IMR-90 (cell line): ENCODE measurements around the gene D2HGDH. TPM values are rescaled to one million over a fixed set of nuclear protein-coding genes. Genes with fewer than 3 reads are reported as not detected.

Experiments
- ATAC-seq: fragments of 200-7000 bp; cut with Tn5 transposase; 2 replicates; pipeline ENCODE4 v1.9.1; 2020; ENCODE audit warnings: low read depth, mild to moderate bottlenecking, moderate library complexity
- BruUV-seq: library from RNA; stranded (reverse); fragments of 400-500 nt; replicated peaks from 2 replicates; lab custom pipeline; 2021; lab: Mats Ljungman, UMichigan
- CTCF ChIA-PET: fragments of 300-600 bp; formaldehyde crosslinking; extraction: SDS; loops from one replicate; lab custom pipeline; 2021; ENCODE audit warnings: antibody characterized with exemption; lab: Yijun Ruan, JAX
- POLR2A ChIA-PET: fragments of 300-600 bp; sonication (Branson Sonifier 250); formaldehyde crosslinking; loops from one replicate; lab custom pipeline; 2022; ENCODE audit warnings: antibody characterized with exemption; ENCODE audit not compliant: unreplicated experiment; lab: Charles Lee
- DNase-seq: peaks from one replicate; pipeline ENCODE4 v3.0.0; 2013
- H2AFZ ChIP-seq: replicated peaks from 2 replicates; pipeline ENCODE3; 2013; ENCODE audit warnings: low read length, mild to moderate bottlenecking; ENCODE audit not compliant: poor library complexity
- H2AK5ac ChIP-seq: 2 replicates; pipeline ENCODE4 v1.6.1; 2013; ENCODE audit warnings: low read depth, low read length, inconsistent platforms
- H2AK9ac ChIP-seq: replicated peaks from 2 replicates; pipeline ENCODE3; 2013; ENCODE audit warnings: mild to moderate bottlenecking, low read depth, low read length, moderate library complexity; ENCODE audit not compliant: poor library complexity
- H2BK120ac ChIP-seq: 2 replicates; pipeline ENCODE4 v1.6.1; 2013; ENCODE audit warnings: low read depth, low read length, inconsistent platforms
- H2BK15ac ChIP-seq: 3 replicates; pipeline ENCODE4 v1.6.1; 2013; ENCODE audit warnings: low read depth, low read length, inconsistent platforms
- H2BK20ac ChIP-seq: 2 replicates; pipeline ENCODE4 v1.6.1; 2013; ENCODE audit warnings: low read depth, mild to moderate bottlenecking, inconsistent platforms, low read length, moderate library complexity
- H2BK5ac ChIP-seq: 2 replicates; pipeline ENCODE4 v1.6.1; 2013; ENCODE audit warnings: mild to moderate bottlenecking, low read depth, low read length, inconsistent platforms; ENCODE audit not compliant: poor library complexity, severe bottlenecking
- H3K14ac ChIP-seq: replicated peaks from 2 replicates; pipeline ENCODE4 v1.6.1; 2013; ENCODE audit warnings: low read depth, low read length, inconsistent platforms
- H3K18ac ChIP-seq: 2 replicates; pipeline ENCODE4 v1.6.1; 2013; ENCODE audit warnings: low read depth, low read length, control low read depth
- H3K23ac ChIP-seq: 2 replicates; pipeline ENCODE4 v1.6.1; 2013; ENCODE audit warnings: low read depth, low read length, inconsistent platforms
- H3K27ac ChIP-seq: 2 replicates; pipeline ENCODE4 v1.5.1; 2013; ENCODE audit warnings: mild to moderate bottlenecking, control low read depth, low read length; ENCODE audit not compliant: insufficient read depth
- H3K27me3 ChIP-seq: 2 replicates; pipeline ENCODE4 v1.6.1; 2013; ENCODE audit warnings: low read length; ENCODE audit not compliant: control insufficient read depth, insufficient read depth
- H3K36me3 ChIP-seq: 2 replicates; pipeline ENCODE4 v1.6.1; 2013; ENCODE audit warnings: low read length, mixed read lengths; ENCODE audit not compliant: control insufficient read depth, insufficient read depth
- H3K4ac ChIP-seq: 2 replicates; pipeline ENCODE4 v1.6.1; 2013; ENCODE audit warnings: low read depth, low read length, inconsistent platforms
- H3K4me1 ChIP-seq: 2 replicates; pipeline ENCODE4 v1.6.1; 2013; ENCODE audit warnings: low read length, mixed read lengths; ENCODE audit not compliant: control insufficient read depth, insufficient read depth
- H3K4me2 ChIP-seq: 2 replicates; pipeline ENCODE4 v1.6.1; 2013; ENCODE audit warnings: low read depth, mild to moderate bottlenecking, control low read depth, low read length, moderate library complexity
- H3K4me3 ChIP-seq: 2 replicates; pipeline ENCODE4 v1.5.1; 2013; ENCODE audit warnings: low read depth, mild to moderate bottlenecking, control low read depth, low read length, moderate library complexity; ENCODE audit not compliant: insufficient read depth
- H3K56ac ChIP-seq: 2 replicates; pipeline ENCODE4 v1.6.1; 2013; ENCODE audit warnings: low read length, inconsistent platforms; ENCODE audit not compliant: insufficient read depth; ENCODE audit errors: extremely low read depth
- H3K79me1 ChIP-seq, 2 experiments: 2 replicates each; pipeline ENCODE4 v1.6.1; 2013; ENCODE audit warnings: low read length in 2 of 2, inconsistent platforms in 1 of 2, low read depth in 1 of 2
- H3K9ac ChIP-seq: 2 replicates; pipeline ENCODE4 v1.6.1; 2013; ENCODE audit warnings: low read depth, low read length, control low read depth
- H3K9me1 ChIP-seq: 2 replicates; pipeline ENCODE4 v1.6.1; 2013; ENCODE audit warnings: low read length, inconsistent platforms; ENCODE audit not compliant: insufficient read depth
- H3K9me3 ChIP-seq: 2 replicates; pipeline ENCODE4 v1.6.1; 2013; ENCODE audit warnings: low read length; ENCODE audit not compliant: control insufficient read depth, insufficient read depth
- H4K20me1 ChIP-seq: 2 replicates; pipeline ENCODE4 v1.6.1; 2013; ENCODE audit warnings: low read length, inconsistent platforms; ENCODE audit not compliant: insufficient read depth
- H4K5ac ChIP-seq: 2 replicates; pipeline ENCODE4 v1.6.1; 2013; ENCODE audit warnings: mild to moderate bottlenecking, low read depth, low read length, control low read depth
- H4K8ac ChIP-seq, 2 experiments: 2 replicates each; pipeline ENCODE4 v1.6.1; 2013; ENCODE audit warnings: low read depth in 2 of 2, low read length in 2 of 2, control low read depth in 1 of 2, inconsistent platforms in 1 of 2
- H4K91ac ChIP-seq: 2 replicates; pipeline ENCODE4 v1.6.1; 2013; ENCODE audit warnings: low read depth, low read length, inconsistent platforms; ENCODE audit not compliant: insufficient read depth
- BHLHE40 ChIP-seq: fragments of 150-350 bp; IDR thresholded peaks from 2 replicates; pipeline ENCODE4 v1.6.1; 2016; ENCODE audit warnings: mild to moderate bottlenecking, low read depth, low read length
- CEBPB ChIP-seq: IDR thresholded peaks from 2 replicates; pipeline ENCODE4 v1.6.1; 2012; ENCODE audit warnings: low read depth, low read length, improper control_type of control experiment
- CHD1 ChIP-seq: IDR thresholded peaks from 2 replicates; pipeline ENCODE4 v1.6.1; 2012; ENCODE audit warnings: low read depth, low read length, improper control_type of control experiment
- FOS ChIP-seq: fragments of 150-350 bp; IDR thresholded peaks from 2 replicates; pipeline ENCODE4 v1.6.1; 2016; ENCODE audit warnings: low read depth, low read length
- MAFK ChIP-seq: IDR thresholded peaks from 2 replicates; pipeline ENCODE4 v1.6.1; 2012; ENCODE audit warnings: low read depth, low read length, improper control_type of control experiment
- MAZ ChIP-seq: IDR thresholded peaks from 2 replicates; pipeline ENCODE4 v1.6.1; 2012; ENCODE audit warnings: low read depth, mild to moderate bottlenecking, low read length, improper control_type of control experiment, moderate library complexity, borderline replicate concordance
- MXI1 ChIP-seq: IDR thresholded peaks from 2 replicates; pipeline ENCODE4 v1.6.1; 2012; ENCODE audit warnings: low read depth, mild to moderate bottlenecking, low read length, moderate library complexity, borderline replicate concordance
- NFE2L2 ChIP-seq: fragments of 150-350 bp; IDR thresholded peaks from 2 replicates; pipeline ENCODE4 v1.6.1; 2016; ENCODE audit warnings: low read depth, mild to moderate bottlenecking, low read length
- POLR2A ChIP-seq: IDR thresholded peaks from 2 replicates; pipeline ENCODE4 v1.6.1; 2012; ENCODE audit warnings: mild to moderate bottlenecking, low read depth, low read length
- RAD21 ChIP-seq: IDR thresholded peaks from 2 replicates; pipeline ENCODE4 v1.6.1; 2012; ENCODE audit warnings: low read length, improper control_type of control experiment
- RCOR1 ChIP-seq: IDR thresholded peaks from 2 replicates; pipeline ENCODE4 v1.6.1; 2012; ENCODE audit warnings: mild to moderate bottlenecking, low read length, improper control_type of control experiment; ENCODE audit not compliant: insufficient replicate concordance
- RFX5 ChIP-seq: IDR thresholded peaks from 2 replicates; pipeline ENCODE4 v1.8.0; 2012; ENCODE audit warnings: low read depth, mild to moderate bottlenecking, low read length, moderate library complexity
- SMC3 ChIP-seq: fragments of 150-350 bp; IDR thresholded peaks from 2 replicates; pipeline ENCODE4 v1.6.1; 2016; ENCODE audit warnings: low read depth, mild to moderate bottlenecking, antibody characterized with exemption, low read length, moderate library complexity
- WGBS, 2 experiments: methylation state at CpG; one replicate each; pipeline versions ENCODE4 v1.1.5 to v1.1.7; 2013; ENCODE audit warnings: missing lambda C conversion rate in 2 of 2; ENCODE audit not compliant: insufficient read length in 1 of 2; ENCODE audit errors: extremely low coverage in 2 of 2; 5-methylcytosine and 5-hydroxymethylcytosine counted together
- dilution Hi-C: fragments of 300-500 bp; cut with HindIII; formaldehyde crosslinking; loops from one replicate; pipeline ENCODE4 v1.14.3; 2018; ENCODE audit warnings: low sequenced_read_pairs; ENCODE audit not compliant: unreplicated experiment
- in situ Hi-C: fragments of 300-500 bp; cut with MboI; formaldehyde crosslinking; loops from 3 replicates; pipeline ENCODE4 v1.14.3; 2019; ENCODE audit warnings: low sequenced_read_pairs, inconsistent platforms, mixed read lengths
- intact Hi-C: fragments of 100-400 bp; cut with micrococcal nuclease; formaldehyde crosslinking; loops from 2 replicates; pipeline ENCODE4 v1.10.0; 2022
- polyA plus RNA-seq, 3 experiments: library from polyadenylated mRNA; depleted of rRNA; stranded (reverse); fragments of >200 nt; gene quantifications; 2 replicates each; pipeline ENCODE4 v1.2.3, GENCODE V29; 2012; ENCODE audit warnings: low replicate concordance in 1 of 3
- total RNA-seq: library from RNA; depleted of rRNA; stranded (reverse); fragments of >200 nt; gene quantifications from 2 replicates; pipeline ENCODE4 v1.2.3, GENCODE V29; 2012
- TF ChIP-seq, protein P1 (sequence below): fragments of 150-350 bp; IDR thresholded peaks from 2 replicates; pipeline ENCODE4 v1.6.1; 2016; ENCODE audit warnings: low read depth, mild to moderate bottlenecking, low read length, moderate library complexity, borderline replicate concordance
- TF ChIP-seq, protein P2 (sequence below): conservative IDR thresholded peaks from 2 replicates; pipeline ENCODE4 v1.5.1; 2012; ENCODE audit warnings: mild to moderate bottlenecking, low read depth, low read length, improper control_type of control experiment

The D2HGDH gene
- total and polyA plus RNA-seq, 2 of the 4 experiments (the other 2 are of a cell fraction): 6.3 to 22.1 TPM

DNA sequence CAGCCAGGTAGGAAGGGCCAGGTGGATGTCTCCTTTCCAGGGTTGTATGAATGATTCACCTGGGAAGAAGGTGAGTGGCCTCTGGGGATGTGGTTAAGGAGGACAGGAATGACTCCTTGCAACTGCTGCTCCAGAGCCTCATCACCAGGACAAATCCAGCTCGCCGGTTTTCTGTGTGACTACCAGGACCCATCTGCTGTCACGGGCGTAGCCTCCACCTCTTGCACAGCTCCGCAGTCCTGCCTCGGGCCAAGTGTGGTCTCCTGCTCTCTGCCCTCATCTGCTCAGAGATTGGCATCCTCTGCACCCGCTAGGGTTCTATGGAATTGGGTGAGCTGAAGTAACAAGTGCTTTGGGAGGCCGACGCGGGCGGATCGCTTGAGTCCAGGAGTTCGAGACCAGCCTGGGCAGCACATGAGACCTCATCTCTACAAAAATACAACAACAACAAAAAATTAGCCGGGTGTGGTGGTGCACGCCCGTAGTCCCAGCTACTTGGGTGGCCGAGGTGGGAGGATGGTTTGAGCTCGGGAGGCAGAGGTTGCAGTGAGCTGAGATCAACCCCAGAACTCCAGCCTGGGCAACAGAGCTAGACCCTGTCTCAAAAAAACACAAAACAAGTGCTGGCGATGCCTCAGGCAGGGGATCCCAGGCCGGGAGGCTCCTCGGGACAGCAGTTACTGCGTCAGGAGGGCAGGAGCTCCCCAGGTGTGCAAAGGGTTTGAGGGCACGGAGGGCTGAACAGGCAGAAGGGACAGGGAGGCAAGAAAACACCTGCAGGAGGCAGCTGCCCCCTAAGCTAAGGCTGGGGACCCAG lies 831 bp upstream of the D2HGDH start:
- DNase-seq (no peak), ATAC-seq (no peak)
- H3K4me1 ChIP-seq: no peaks in the 10 kb centered on the region
- H3K27ac ChIP-seq: no peak overlapping the region
- H3K4me3 ChIP-seq: peak overlapping the region; percentile 74
- no peak overlapping the region for H4K91ac ChIP-seq
- in situ Hi-C loops (no loop called here), dilution Hi-C loops (no loop called here), intact Hi-C loops (loop anchor here (2.0 kb wide), 1 partner anchor 69 kb away; no protein-coding TSS in a partner anchor)
- H3K36me3 ChIP-seq: peaks cover 3% of the 10 kb centered on the region; the same call in 1 of the 2 replicates
- H2BK20ac ChIP-seq: no peak overlapping the region
- peaks cover 10 to 17% of the 10 kb centered on the region in 2 experiments for H3K79me1 ChIP-seq
- peak overlapping the region; percentile 94 for H2AFZ ChIP-seq
- H4K5ac ChIP-seq: peak overlapping the region; percentile 93; the same call in 1 of the 2 replicates
- peaks cover 11% of the 10 kb centered on the region; the same call in 1 of the 2 replicates for H4K20me1 ChIP-seq
- no peaks in the 10 kb centered on the region for H3K9me1 ChIP-seq
- peak overlapping the region; percentile 78 for H3K4me2 ChIP-seq
- H3K27me3 ChIP-seq: no peaks in the 10 kb centered on the region
- no peak overlapping the region for H3K56ac ChIP-seq
- POLR2A ChIA-PET: no interaction called here
- H4K8ac ChIP-seq: peak overlapping the region; percentile 75 to 83; a peak in 2 of 4 replicates
- no peak overlapping the region for H2BK15ac ChIP-seq
- H3K18ac ChIP-seq: no peak overlapping the region
- no peak overlapping the region for H3K14ac ChIP-seq
- TF ChIP-seq, protein P1, sequence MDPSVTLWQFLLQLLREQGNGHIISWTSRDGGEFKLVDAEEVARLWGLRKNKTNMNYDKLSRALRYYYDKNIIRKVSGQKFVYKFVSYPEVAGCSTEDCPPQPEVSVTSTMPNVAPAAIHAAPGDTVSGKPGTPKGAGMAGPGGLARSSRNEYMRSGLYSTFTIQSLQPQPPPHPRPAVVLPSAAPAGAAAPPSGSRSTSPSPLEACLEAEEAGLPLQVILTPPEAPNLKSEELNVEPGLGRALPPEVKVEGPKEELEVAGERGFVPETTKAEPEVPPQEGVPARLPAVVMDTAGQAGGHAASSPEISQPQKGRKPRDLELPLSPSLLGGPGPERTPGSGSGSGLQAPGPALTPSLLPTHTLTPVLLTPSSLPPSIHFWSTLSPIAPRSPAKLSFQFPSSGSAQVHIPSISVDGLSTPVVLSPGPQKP: no peak
- TF ChIP-seq MXI1 (no peak), NFE2L2 (no peak), RAD21 (no peak), POLR2A (no peak), RCOR1 (no peak), SMC3 (no peak), MAFK (no peak), FOS (no peak), BHLHE40 (no peak), CEBPB (no peak), CHD1 (no peak), MAZ (no peak), RFX5 (no peak)
- TF ChIP-seq, protein P2, sequence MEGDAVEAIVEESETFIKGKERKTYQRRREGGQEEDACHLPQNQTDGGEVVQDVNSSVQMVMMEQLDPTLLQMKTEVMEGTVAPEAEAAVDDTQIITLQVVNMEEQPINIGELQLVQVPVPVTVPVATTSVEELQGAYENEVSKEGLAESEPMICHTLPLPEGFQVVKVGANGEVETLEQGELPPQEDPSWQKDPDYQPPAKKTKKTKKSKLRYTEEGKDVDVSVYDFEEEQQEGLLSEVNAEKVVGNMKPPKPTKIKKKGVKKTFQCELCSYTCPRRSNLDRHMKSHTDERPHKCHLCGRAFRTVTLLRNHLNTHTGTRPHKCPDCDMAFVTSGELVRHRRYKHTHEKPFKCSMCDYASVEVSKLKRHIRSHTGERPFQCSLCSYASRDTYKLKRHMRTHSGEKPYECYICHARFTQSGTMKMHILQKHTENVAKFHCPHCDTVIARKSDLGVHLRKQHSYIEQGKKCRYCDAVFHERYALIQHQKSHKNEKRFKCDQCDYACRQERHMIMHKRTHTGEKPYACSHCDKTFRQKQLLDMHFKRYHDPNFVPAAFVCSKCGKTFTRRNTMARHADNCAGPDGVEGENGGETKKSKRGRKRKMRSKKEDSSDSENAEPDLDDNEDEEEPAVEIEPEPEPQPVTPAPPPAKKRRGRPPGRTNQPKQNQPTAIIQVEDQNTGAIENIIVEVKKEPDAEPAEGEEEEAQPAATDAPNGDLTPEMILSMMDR: no peak
- BruUV-seq: no TSS peak
- no peak overlapping the region for H2BK120ac ChIP-seq
- H2AK5ac ChIP-seq: peak overlapping the region; percentile 51; the same call in 1 of the 2 replicates
- no peaks in the 10 kb centered on the region for H3K9me3 ChIP-seq
- no peak overlapping the region for H2BK5ac ChIP-seq
- H2AK9ac ChIP-seq: peak overlapping the region; percentile 92
- H3K9ac ChIP-seq: peak overlapping the region; percentile 42
- CTCF ChIA-PET: interaction anchor here (0.6 kb wide), 1 partner anchor 514 kb away, joined by 3 read pairs; no protein-coding TSS in a partner anchor
- H3K23ac ChIP-seq: no peak overlapping the region
- peak overlapping the region; percentile 61 for H3K4ac ChIP-seq
- WGBS, 2 experiments: 89% methylated on average over 7 of the region's 23 CpGs; no CpG with 5 or more reads in 1 of the 2 experiments
